ENCODE measurements around the gene PLA2G2C.

Gene PLA2G2C

GRCh38 chr1:20152599-20152930 is 33.8 kb downstream of the PLA2G2C start:
- no peaks in the 10 kb centered on the region for H3K9me3 Mint-ChIP-seq
- peak overlapping the region; percentile 71 for H3K4me3 Mint-ChIP-seq
- ATAC-seq (replicated peaks; ENCODE audit: extremely low read depth, poor library complexity, severe bottlenecking) (no peak), DNase-seq (ENCODE audit: low spot score in 2 of 2) (no peak)
- H3K4me1 Mint-ChIP-seq = peaks cover 17% of the 10 kb centered on the region
- H3K36me3 Mint-ChIP-seq (ENCODE audit: insufficient read depth) = peaks cover 3% of the 10 kb centered on the region
- H3K27me3 Mint-ChIP-seq = no peaks in the 10 kb centered on the region
- H3K27ac Mint-ChIP-seq (ENCODE audit: low read depth) = no peak overlapping the region

DNA sequence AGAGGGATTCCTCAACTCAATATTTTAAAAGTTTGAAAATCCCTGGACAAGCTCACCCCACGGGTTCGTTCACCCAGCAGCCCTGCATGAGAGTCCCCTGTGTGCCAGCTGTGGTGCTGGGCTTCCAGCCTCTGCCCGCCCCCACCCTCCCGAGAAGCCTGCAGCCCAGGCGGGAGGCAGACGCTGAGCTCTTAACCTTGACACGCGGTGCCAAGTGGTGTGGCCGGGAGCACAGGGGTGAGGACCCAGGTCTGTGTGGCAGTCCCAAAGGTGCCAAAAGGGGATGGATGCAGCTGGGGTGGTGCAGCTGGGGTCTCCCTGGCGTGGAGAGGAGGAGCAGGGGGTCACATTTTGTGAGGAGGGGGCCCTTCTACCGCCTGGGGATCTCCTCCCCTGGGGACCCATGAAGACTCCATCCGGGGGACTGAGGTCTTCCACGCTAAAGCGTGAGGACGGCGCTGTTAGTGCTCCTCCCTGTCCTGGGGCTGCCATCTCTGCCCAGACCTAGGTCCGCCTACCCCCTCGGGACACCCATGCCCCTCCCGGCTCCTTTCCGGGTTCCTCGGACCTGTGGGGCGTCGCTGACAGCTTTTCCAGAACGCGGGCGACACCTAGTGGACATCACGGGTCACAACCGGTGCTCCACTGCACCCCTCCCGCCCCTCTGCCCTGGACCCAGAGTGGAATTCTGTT is 34.3 kb downstream of the PLA2G2C start:
- Mint-ChIP-seq H3K27ac (ENCODE audit: low read depth) (no peak overlapping the region), H3K27me3 (no peaks in the 10 kb centered on the region), H3K4me1 (peaks cover 17% of the 10 kb centered on the region), H3K4me3 (peak overlapping the region; percentile 71), H3K36me3 (ENCODE audit: insufficient read depth) (peaks cover 3% of the 10 kb centered on the region), H3K9me3 (no peaks in the 10 kb centered on the region)
- ATAC-seq (replicated peaks; ENCODE audit: extremely low read depth, poor library complexity, severe bottlenecking) = peak; percentile 72
- DNase-seq (ENCODE audit: low spot score in 2 of 2) = peak; percentile 55 to 73

DNA sequence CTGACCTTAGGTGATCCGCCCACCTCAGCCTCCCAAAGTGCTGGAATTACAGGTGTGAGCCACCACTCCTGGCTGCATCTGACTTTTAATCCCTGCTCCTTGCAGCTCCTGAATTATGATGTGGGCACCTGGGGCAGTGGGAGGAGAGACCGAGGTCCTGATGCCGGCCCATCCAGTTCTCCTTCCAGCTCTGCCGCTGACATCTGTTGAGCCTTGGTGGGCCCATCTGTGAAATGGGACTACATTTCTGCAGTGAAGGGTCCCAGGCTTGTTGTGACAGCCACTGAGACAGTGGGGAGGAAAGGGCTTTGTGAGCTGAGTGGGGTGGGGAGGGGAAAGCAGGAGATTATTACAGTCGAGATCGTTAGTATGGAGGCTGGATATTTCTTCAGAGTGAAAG is 35.3 kb downstream of the PLA2G2C start:
- no peaks in the 10 kb centered on the region for H3K9me3 Mint-ChIP-seq
- ATAC-seq (replicated peaks; ENCODE audit: extremely low read depth, poor library complexity, severe bottlenecking) (no peak), DNase-seq (ENCODE audit: low spot score in 2 of 2) (no peak)
- no peak overlapping the region for H3K4me3 Mint-ChIP-seq
- peaks cover 3% of the 10 kb centered on the region for H3K36me3 Mint-ChIP-seq (ENCODE audit: insufficient read depth)
- H3K27ac Mint-ChIP-seq (ENCODE audit: low read depth) = no peak overlapping the region
- no peaks in the 10 kb centered on the region for H3K27me3 Mint-ChIP-seq
- peaks cover 17% of the 10 kb centered on the region for H3K4me1 Mint-ChIP-seq

- Mint-ChIP-seq H3K9me3 (no peaks in the 10 kb centered on the region), H3K4me1 (peaks cover 17% of the 10 kb centered on the region), H3K27me3 (no peaks in the 10 kb centered on the region), H3K36me3 (ENCODE audit: insufficient read depth) (peaks cover 3% of the 10 kb centered on the region), H3K27ac (ENCODE audit: low read depth) (no peak overlapping the region), H3K4me3 (no peak overlapping the region)
- DNase-seq (ENCODE audit: low spot score in 2 of 2) = no peak
- ATAC-seq (replicated peaks; ENCODE audit: extremely low read depth, poor library complexity, severe bottlenecking) = no peak
Measured at GRCh38 chr1:20150326-20150705, 36.0 kb downstream of the PLA2G2C start.

DNA sequence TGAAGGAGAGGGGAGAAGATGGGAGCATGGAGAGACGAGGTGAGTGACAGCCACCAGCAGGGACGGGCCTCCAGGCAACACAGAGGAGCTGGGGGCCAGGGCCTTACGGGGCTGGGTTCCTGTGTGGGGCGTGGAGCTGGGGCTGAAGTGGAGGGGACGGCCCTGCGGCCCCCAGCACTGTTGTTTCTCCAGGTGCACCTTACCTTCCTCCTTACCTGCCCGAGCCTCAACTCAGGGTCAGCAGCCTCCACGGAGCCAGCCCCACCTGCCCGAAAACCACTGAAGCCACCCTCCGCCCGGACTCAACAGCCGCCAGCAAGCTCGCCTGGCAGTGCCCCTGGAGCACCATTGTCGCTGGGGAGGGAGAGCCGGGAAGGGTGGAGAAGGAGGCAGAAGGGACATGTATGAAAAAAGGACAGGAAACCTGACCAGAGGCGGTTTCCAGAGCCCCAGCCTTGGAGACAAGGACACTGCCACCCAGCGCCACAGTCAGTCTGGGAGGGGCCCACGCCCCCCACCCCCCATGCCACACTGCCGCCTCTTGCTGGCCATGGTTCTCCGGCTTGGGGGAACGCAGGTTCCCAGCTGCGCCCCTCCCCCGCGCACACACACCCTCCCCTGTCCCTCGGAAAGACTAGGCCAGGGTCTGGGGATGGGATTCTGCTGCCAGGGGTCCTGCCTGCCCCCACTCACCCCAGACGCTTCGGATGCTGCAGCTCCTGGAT is 36.6 kb downstream of the PLA2G2C start:
- H3K27me3 Mint-ChIP-seq = no peaks in the 10 kb centered on the region

DNA sequence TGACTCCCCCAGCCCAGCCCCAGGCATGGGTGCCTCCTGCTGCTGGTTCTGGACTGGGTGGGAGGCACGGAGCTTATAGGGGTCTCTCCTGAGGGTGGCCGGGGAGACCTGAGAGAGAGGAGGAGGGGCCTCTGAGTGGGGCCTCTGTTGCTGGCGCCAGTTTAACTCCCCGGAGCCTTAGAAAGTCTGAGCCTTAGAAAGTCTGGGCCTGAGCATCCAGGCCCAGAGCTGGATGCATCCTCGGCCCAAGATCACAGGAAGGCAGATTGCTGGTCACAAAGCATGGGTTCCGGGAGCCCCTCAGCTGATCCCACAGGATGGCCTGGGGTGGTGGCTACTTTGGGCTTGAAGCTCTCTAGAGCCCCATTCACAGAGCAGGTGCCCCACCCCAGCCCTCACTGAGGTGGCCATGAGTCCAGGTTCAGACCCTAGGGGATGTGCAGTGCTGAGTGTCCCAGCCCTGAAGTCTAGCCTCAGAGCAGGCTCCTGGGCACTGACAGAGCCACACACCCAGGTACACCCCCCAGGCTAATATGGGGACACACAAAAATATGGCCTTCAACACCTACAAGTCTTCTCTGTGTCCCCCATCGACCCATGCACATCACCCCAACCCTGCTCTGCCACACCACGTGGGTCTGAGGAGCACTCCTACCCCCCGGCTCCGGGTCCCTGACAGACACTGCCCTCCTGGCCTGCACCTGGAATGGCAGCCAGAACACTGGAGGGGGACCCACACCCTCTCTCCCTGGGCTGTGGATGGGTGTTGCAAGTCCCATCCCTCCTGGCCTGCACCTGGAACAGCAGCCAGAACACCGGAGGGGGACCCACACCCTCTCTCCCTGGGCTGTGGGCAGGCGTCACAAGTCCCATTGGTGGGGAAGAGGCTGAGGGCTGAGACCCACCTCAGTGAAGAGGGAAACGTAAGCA is 37.5 kb downstream of the PLA2G2C start:
- DNase-seq (ENCODE audit: low spot score in 2 of 2) (no peak), ATAC-seq (replicated peaks; ENCODE audit: extremely low read depth, poor library complexity, severe bottlenecking) (no peak)
- Mint-ChIP-seq H3K9me3 (no peaks in the 10 kb centered on the region), H3K4me1 (peaks cover 7% of the 10 kb centered on the region), H3K27me3 (no peaks in the 10 kb centered on the region), H3K27ac (ENCODE audit: low read depth) (peak overlapping the region; percentile 66), H3K4me3 (no peak overlapping the region), H3K36me3 (ENCODE audit: insufficient read depth) (peaks cover 3% of the 10 kb centered on the region)

More for the DNA sequence above, 36.6 kb downstream of the PLA2G2C start:
- ATAC-seq (replicated peaks; ENCODE audit: extremely low read depth, poor library complexity, severe bottlenecking) = no peak
- DNase-seq (ENCODE audit: low spot score in 2 of 2) = no peak
- no peaks in the 10 kb centered on the region for H3K9me3 Mint-ChIP-seq
- peak overlapping the region; percentile 66 for H3K27ac Mint-ChIP-seq (ENCODE audit: low read depth)
- no peak overlapping the region for H3K4me3 Mint-ChIP-seq
- peaks cover 14% of the 10 kb centered on the region for H3K4me1 Mint-ChIP-seq
- peaks cover 3% of the 10 kb centered on the region for H3K36me3 Mint-ChIP-seq (ENCODE audit: insufficient read depth)

DNA sequence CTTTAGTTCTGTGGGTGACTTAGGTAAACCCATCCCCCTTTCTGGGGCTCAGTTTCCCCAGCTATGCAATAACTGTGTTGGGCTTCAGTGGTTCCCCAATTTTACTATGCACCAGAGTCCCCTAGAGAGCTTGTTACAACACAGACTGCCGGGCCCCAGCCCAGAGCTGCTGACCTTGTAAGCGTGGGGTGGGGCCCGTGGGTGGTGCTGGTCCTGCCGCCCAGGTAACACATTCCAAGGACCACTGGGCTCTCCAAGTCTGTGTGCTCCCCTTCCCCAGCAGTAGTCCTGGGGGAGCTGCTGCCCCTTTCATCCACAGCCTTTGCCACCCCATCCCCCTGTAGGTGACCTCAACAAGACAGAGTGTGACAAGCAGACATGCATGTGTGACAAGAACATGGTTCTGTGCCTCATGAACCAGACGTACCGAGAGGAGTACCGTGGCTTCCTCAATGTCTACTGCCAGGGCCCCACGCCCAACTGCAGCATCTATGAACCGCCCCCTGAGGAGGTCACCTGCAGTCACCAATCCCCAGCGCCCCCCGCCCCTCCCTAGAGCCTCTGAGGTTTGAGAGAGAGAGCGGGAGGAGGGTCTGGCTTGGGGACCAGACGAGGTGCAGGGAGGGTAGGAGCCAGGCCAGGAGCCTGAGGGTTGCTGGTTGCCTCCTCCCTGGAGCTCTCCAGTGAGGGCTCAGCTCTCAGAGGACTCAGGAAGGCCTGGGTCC is 38.3 kb downstream of the PLA2G2C start:
- H3K4me1 Mint-ChIP-seq = peaks cover 7% of the 10 kb centered on the region
- H3K27me3 Mint-ChIP-seq = no peaks in the 10 kb centered on the region
- H3K36me3 Mint-ChIP-seq (ENCODE audit: insufficient read depth) = peaks cover 1% of the 10 kb centered on the region
- H3K27ac Mint-ChIP-seq (ENCODE audit: low read depth) = no peak overlapping the region
- no peak for DNase-seq (ENCODE audit: low spot score in 2 of 2)
- H3K4me3 Mint-ChIP-seq = no peak overlapping the region
- ATAC-seq (replicated peaks; ENCODE audit: extremely low read depth, poor library complexity, severe bottlenecking) = no peak
- H3K9me3 Mint-ChIP-seq = no peaks in the 10 kb centered on the region

DNA sequence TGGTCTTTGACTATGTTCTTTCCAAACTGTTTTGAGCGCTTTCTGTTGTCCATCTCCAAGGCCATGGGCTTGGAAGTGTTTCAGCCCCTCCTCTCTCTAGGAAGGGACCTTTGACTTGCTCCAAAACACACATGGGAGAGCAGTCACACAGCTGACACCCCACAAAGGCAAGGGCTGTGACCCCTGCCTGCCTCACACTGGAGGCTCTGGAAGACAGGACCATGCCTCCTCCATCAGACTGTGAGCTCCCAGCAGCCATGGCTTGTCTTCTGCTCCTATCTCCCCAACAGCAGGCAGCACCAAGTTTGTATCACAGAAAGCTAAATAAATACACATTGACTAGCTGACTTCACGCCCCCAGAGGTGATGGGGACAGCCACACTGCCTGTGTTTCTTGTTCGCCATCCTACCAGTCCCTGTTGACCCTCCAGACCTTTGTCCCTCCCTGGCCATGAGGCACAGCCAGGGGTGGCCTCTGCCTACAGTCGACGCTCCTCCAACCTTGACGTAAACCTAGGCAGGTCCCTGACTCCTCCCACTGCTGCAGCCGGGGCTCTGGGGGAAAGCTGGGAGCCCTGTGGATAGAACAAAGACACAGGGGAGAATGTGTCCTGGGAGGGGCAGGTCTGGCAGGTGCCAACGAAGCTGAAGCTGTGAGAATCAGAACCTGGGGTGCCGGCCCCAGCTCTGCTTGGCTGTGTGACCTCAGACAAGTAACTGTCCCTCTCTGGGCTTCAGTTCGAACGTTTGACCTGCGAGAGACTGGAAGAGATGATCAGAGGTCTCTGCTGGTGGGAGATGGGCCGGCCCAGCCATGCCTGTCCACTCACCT is 42.4 kb downstream of the PLA2G2C start:
- DNase-seq (ENCODE audit: low spot score in 2 of 2) = no peak
- Mint-ChIP-seq H3K9me3 (no peaks in the 10 kb centered on the region), H3K27ac (ENCODE audit: low read depth) (no peak overlapping the region), H3K4me3 (no peak overlapping the region), H3K4me1 (no peaks in the 10 kb centered on the region), H3K27me3 (peaks cover 3% of the 10 kb centered on the region), H3K36me3 (ENCODE audit: insufficient read depth) (no peaks in the 10 kb centered on the region)
- no peak for ATAC-seq (replicated peaks; ENCODE audit: extremely low read depth, poor library complexity, severe bottlenecking)

- Mint-ChIP-seq H3K9me3 (no peaks in the 10 kb centered on the region), H3K27ac (ENCODE audit: low read depth) (no peak overlapping the region), H3K27me3 (peaks cover 10% of the 10 kb centered on the region), H3K4me1 (no peaks in the 10 kb centered on the region), H3K36me3 (ENCODE audit: insufficient read depth) (no peaks in the 10 kb centered on the region), H3K4me3 (no peak overlapping the region)
- DNase-seq (ENCODE audit: low spot score in 2 of 2) (no peak), ATAC-seq (replicated peaks; ENCODE audit: extremely low read depth, poor library complexity, severe bottlenecking) (no peak)
Measured at GRCh38 chr1:20143318-20143717, 43.0 kb downstream of the PLA2G2C start.

GRCh38 chr1:20142001-20142710 is 44.2 kb downstream of the PLA2G2C start:
- no peaks in the 10 kb centered on the region for H3K9me3 Mint-ChIP-seq
- no peak overlapping the region for H3K27ac Mint-ChIP-seq (ENCODE audit: low read depth)
- DNase-seq (ENCODE audit: low spot score in 2 of 2) (no peak), ATAC-seq (replicated peaks; ENCODE audit: extremely low read depth, poor library complexity, severe bottlenecking) (no peak)
- H3K4me3 Mint-ChIP-seq = no peak overlapping the region
- no peaks in the 10 kb centered on the region for H3K4me1 Mint-ChIP-seq
- H3K27me3 Mint-ChIP-seq = peaks cover 14% of the 10 kb centered on the region
- no peaks in the 10 kb centered on the region for H3K36me3 Mint-ChIP-seq (ENCODE audit: insufficient read depth)

GRCh38 chr1:20141466-20141865 is 44.9 kb downstream of the PLA2G2C start:
- Mint-ChIP-seq H3K36me3 (ENCODE audit: insufficient read depth) (no peaks in the 10 kb centered on the region), H3K9me3 (no peaks in the 10 kb centered on the region), H3K4me1 (no peaks in the 10 kb centered on the region), H3K4me3 (no peak overlapping the region), H3K27me3 (peaks cover 14% of the 10 kb centered on the region), H3K27ac (ENCODE audit: low read depth) (no peak overlapping the region)
- no peak for DNase-seq (ENCODE audit: low spot score in 2 of 2)
- no peak for ATAC-seq (replicated peaks; ENCODE audit: extremely low read depth, poor library complexity, severe bottlenecking)

Data from central memory CD8-positive, alpha-beta T cell (primary cell).